GM19023 (cell line): Measurements from ENCODE around the gene PRDM8.
"Not testable (repeated sequence)": the region's sequence is repeated elsewhere in the genome, so short reads cannot be mapped to it uniquely, and the experiment has no call there.

ENCODE experiments used
- ATAC-seq: cut with Tn5 transposase; IDR thresholded peaks from one replicate; pipeline ENCODE4 v1.9.1; 2021; ENCODE audit warnings: mild to moderate bottlenecking, moderate library complexity; ENCODE audit not compliant: unreplicated experiment

PRDM8 gene

GRCh38 chr4:80225595-80225994 is 28.3 kb downstream of the PRDM8 start:
- no peak for ATAC-seq

- ATAC-seq, result no peak
Observed at GRCh38 chr4:80226094-80226493, 28.8 kb downstream of the PRDM8 start.

- no peak for ATAC-seq
Observed at GRCh38 chr4:80228460-80228859, 31.2 kb downstream of the PRDM8 start.

- peak; percentile 19 for ATAC-seq
Observed at GRCh38 chr4:80229128-80229527, 31.8 kb downstream of the PRDM8 start.

- peak; percentile 88 for ATAC-seq
Observed at GRCh38 chr4:80229590-80229989, 32.3 kb downstream of the PRDM8 start.

- no peak for ATAC-seq
Observed at GRCh38 chr4:80231180-80231579, 33.9 kb downstream of the PRDM8 start.

DNA sequence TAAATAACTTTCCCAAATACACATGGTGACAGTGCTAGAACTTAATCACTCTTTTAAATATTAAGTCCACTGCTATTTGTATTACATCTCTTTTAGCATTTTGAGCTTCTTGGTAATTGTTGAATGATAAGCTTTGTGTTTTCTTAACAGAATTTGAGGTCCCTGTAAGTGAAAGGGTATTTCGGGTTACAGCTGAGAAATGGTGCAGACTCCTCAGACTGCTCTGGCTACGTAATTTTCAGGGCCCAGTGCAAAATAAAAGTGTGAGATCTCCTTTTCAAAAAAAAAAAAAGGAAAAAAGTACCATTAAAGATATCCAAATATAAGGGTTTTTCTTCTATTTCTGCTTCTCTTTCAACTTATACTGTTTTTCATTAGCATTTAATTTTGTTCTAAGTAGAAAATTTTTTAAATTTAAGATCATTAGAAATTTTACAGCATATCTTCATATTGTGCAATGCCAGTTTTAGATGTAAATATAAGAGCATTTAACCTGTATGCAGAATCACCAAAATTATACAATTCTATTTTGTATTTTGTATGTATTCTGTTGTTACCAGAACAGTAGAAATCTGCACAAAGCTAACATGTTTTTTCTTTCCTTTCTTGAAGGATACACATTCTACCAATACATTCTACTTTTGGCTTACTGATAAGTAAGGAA is 35.5 kb downstream of the PRDM8 start:
- ATAC-seq, result no peak

- ATAC-seq, result no peak
Observed at GRCh38 chr4:80233390-80233789, 36.1 kb downstream of the PRDM8 start.

DNA sequence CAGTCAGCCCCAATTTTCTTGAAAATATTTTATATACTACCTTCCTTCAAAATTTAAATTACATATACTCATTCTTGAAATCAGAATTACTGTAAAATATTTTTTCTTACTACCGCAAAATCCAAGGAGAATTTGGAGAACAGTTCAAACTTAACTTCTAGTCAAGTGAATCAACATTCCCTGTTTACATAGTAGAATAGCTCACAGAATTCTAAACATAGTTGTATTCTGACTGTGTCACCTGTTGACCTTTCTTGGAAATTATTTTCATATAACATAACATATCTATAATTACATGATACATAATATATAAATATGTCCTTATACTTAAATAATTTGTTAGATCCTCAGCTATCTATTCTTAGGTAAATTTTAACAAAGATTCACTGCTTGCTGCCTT is 38.1 kb downstream of the PRDM8 start:
- no peak for ATAC-seq

- ATAC-seq, result no peak
Observed at GRCh38 chr4:80237992-80238391, 40.7 kb downstream of the PRDM8 start.

DNA sequence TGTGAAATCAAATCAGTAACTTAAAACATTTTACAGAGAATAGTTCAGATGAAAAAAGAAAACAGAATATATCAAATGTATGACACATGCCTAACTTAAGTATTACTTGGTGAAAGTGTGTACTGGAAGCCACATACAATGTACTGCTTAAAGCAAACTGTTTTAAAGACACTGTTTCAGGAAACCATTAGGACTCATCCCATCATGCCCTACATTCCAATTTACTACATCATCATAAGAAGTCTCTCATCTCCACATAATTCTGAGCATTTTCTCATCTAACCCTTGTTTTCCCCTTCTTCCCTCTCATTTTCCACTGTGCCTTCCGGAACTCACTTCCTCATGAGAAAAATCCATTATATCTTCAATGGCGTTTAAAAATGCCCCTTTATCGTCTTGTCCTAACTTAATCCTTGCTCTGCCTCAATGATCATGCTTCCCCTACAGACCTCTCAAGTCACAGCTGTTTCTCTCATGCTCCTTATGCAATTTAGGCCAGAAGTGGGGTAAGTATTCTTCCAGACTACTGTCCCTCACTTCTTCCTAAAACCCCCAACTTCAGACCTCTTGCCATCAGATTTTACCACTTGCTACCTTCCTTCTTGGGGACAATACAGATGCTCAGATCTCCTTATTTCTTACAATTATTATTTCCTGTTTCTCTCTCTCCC is 42.3 kb downstream of the PRDM8 start:
- no peak for ATAC-seq

DNA sequence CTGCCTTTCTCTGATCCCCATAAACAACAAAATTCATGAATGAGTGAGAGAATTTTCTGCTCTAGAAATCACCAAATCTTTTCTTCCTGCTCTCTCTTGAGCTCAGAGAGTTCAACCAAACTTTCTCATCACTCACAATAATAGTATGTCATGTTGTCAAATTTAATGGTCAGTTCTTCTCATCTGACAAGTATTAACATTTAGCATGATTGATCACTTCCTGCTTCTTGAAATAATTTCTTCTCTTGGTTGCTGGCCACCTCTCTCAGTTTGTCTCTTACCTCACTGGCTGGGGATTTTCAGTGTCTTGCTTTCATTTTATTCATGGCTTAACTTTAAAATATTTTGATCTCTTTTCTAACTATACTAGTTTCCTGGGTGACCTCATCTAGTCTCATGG is 43.7 kb downstream of the PRDM8 start:
- ATAC-seq, result no peak

DNA sequence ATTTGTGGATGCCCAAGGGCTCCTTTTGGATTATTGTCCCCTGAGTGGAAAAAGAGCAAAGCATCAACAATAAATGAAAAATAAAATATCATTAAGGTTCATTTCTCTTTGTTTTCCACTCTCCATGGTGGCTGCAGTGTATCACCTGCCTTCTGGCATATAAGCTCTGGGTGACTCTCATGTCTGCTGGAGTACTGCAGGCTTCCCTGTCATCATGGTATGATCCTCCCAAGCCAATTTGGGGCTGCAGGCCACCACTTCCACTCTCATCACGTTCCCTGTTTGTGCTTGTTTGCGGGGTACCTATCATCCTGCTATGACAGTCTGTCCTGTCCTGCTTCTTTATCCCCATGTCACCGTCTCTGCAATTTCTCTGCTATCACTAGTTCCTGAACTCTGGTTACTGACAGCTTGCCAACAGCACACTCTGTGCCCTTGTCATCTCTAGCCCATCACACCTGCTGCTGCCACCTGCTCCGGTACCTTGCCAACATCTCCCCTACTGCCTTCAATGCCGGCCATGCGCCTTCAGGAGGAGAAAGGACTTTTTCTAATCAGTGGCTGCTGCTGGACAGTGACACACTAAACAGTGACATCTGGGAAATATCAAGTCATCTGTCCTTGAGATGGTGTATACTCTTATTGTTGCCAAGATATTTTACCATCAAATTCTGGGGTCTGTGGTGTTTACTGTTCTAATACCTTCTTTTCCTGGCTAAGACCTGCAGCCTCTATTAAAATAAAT is 46.1 kb downstream of the PRDM8 start:
- no peak for ATAC-seq

DNA sequence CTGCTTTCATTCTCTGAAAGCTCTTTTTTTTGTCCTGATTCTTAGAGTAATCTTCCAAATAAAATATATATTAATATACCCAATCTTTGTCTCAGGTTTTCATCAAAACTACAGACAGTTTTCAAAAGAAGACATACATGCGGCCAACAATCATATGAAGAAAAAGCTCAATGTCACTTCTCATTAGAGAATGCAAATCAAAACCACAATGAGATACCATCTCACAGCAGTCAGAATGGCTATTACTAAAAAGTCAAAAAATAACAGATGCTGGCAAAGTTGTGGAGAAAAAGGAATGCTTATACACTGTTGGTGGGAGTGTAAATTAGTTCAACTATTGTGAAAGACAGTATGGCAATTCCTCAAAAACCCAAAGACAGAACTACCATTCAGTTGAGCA is 50.2 kb downstream of the PRDM8 start:
- ATAC-seq, result not testable (repeated sequence)

GRCh38 chr4:80249144-80249543 is 51.8 kb downstream of the PRDM8 start:
- ATAC-seq, result no peak

GRCh38 chr4:80252427-80252826 is 55.1 kb downstream of the PRDM8 start:
- no peak for ATAC-seq

GRCh38 chr4:80252953-80253352 is 55.6 kb downstream of the PRDM8 start:
- ATAC-seq, result no peak

GRCh38 chr4:80253510-80253909 is 56.2 kb downstream of the PRDM8 start:
- ATAC-seq, result no peak
